GM18526 (cell line): ENCODE data around the gene GPR141.

Source experiments
- POLR2A ChIP-seq: IDR thresholded peaks from 3 replicates; pipeline ENCODE4 v1.6.1; 2011; ENCODE audit not compliant: insufficient read length; ENCODE audit errors: extremely low read depth

The GPR141 gene

GRCh38 chr7:37671876-37672275 is 11.7 kb upstream of the GPR141 start:
- TF ChIP-seq POLR2A = no peak

- no peak for TF ChIP-seq POLR2A
Observed at GRCh38 chr7:37672926-37673325, 10.6 kb upstream of the GPR141 start.

GRCh38 chr7:37673523-37673922 is 10.0 kb upstream of the GPR141 start:
- no peak for TF ChIP-seq POLR2A

GRCh38 chr7:37674531-37674930 is 9.0 kb upstream of the GPR141 start:
- TF ChIP-seq POLR2A = no peak

- TF ChIP-seq POLR2A = no peak
Observed at GRCh38 chr7:37675749-37676148, 7.8 kb upstream of the GPR141 start.

- TF ChIP-seq POLR2A = no peak
Observed at GRCh38 chr7:37684927-37685326, 1.4 kb downstream of the GPR141 start.

- no peak for TF ChIP-seq POLR2A
Observed at GRCh38 chr7:37686556-37687345, 3.2 kb downstream of the GPR141 start.

GRCh38 chr7:37690206-37690605 is 6.6 kb downstream of the GPR141 start:
- no peak for TF ChIP-seq POLR2A

- no peak for TF ChIP-seq POLR2A
Observed at GRCh38 chr7:37694208-37695094, 10.9 kb downstream of the GPR141 start.

GRCh38 chr7:37698276-37698675 is 14.7 kb downstream of the GPR141 start:
- no peak for TF ChIP-seq POLR2A

GRCh38 chr7:37698782-37699181 is 15.2 kb downstream of the GPR141 start:
- TF ChIP-seq POLR2A = no peak

GRCh38 chr7:37701769-37702168 is 18.2 kb downstream of the GPR141 start:
- TF ChIP-seq POLR2A = no peak

- no peak for TF ChIP-seq POLR2A
Observed at GRCh38 chr7:37703361-37703760, 19.8 kb downstream of the GPR141 start.

- no peak for TF ChIP-seq POLR2A
Observed at GRCh38 chr7:37705976-37706375, 22.4 kb downstream of the GPR141 start.

- TF ChIP-seq POLR2A = no peak
Observed at GRCh38 chr7:37706804-37707203, 23.2 kb downstream of the GPR141 start.

- TF ChIP-seq POLR2A = no peak
Observed at GRCh38 chr7:37707754-37708485, 24.4 kb downstream of the GPR141 start.
